Mesothelial cell of epicardium (in vitro differentiated cells): ENCODE data around the gene SLC6A13. TPM values are rescaled to one million over a fixed set of nuclear protein-coding genes. Genes with fewer than 3 reads are reported as not detected.

Source experiments
- DNase-seq, 2 experiments: peaks; one replicate each; pipeline ENCODE4 v3.0.0; 2021; ENCODE audit warnings: low spot score in 2 of 2; ENCODE audit not compliant: unreplicated experiment in 2 of 2
- H3K27ac Mint-ChIP-seq: 2 replicates; pipeline ENCODE4 v1.8.0; 2021; ENCODE audit warnings: mixed read lengths
- H3K27me3 Mint-ChIP-seq: 2 replicates; pipeline ENCODE4 v1.8.0; 2021; ENCODE audit warnings: low read depth, mixed read lengths
- H3K36me3 Mint-ChIP-seq: 2 replicates; pipeline ENCODE4 v1.8.0; 2021; ENCODE audit warnings: mixed read lengths
- H3K4me1 Mint-ChIP-seq: 2 replicates; pipeline ENCODE4 v1.8.0; 2021; ENCODE audit warnings: mixed read lengths
- H3K4me3 Mint-ChIP-seq: 2 replicates; pipeline ENCODE4 v1.8.0; 2021; ENCODE audit warnings: mild to moderate bottlenecking, moderate library complexity, mixed read lengths
- H3K9me3 Mint-ChIP-seq: 2 replicates; pipeline ENCODE4 v1.8.0; 2021; ENCODE audit warnings: mixed read lengths
- CTCF ChIP-seq: fragments of 200-600 bp; sonication (generic); IDR thresholded peaks from one replicate; pipeline ENCODE4 v1.5.0; 2021; ENCODE audit warnings: antibody characterized with exemption; ENCODE audit not compliant: unreplicated experiment
- total RNA-seq: library from RNA; stranded (reverse); gene quantifications from 3 replicates; pipeline ENCODE4 v1.2.1, GENCODE V29; 2021

SLC6A13 gene
- total RNA-seq, 1 donor from 2014 or later, result 1.2 TPM

- DNase-seq, result no peak
- Mint-ChIP-seq H3K36me3 (no peaks in the 10 kb centered on the region), H3K27me3 (peaks cover 12% of the 10 kb centered on the region), H3K4me1 (peaks cover 46% of the 10 kb centered on the region), H3K9me3 (no peaks in the 10 kb centered on the region), H3K4me3 (no peak overlapping the region), H3K27ac (no peak overlapping the region)
- TF ChIP-seq CTCF, result no peak
These were observed 1.6 kb upstream of the SLC6A13 start for GRCh38 chr12:264269-264668.

GRCh38 chr12:263574-263973, 938 bp upstream of the SLC6A13 start:
- no peaks in the 10 kb centered on the region for H3K9me3 Mint-ChIP-seq
- H3K27ac Mint-ChIP-seq, result no peak overlapping the region
- peaks cover 14% of the 10 kb centered on the region for H3K27me3 Mint-ChIP-seq
- no peak for DNase-seq
- no peaks in the 10 kb centered on the region for H3K36me3 Mint-ChIP-seq
- peaks cover 39% of the 10 kb centered on the region for H3K4me1 Mint-ChIP-seq
- no peak for TF ChIP-seq CTCF
- no peak overlapping the region for H3K4me3 Mint-ChIP-seq

- peaks cover 29% of the 10 kb centered on the region for H3K27me3 Mint-ChIP-seq
- H3K4me3 Mint-ChIP-seq, result no peak overlapping the region
- no peaks in the 10 kb centered on the region for H3K36me3 Mint-ChIP-seq
- TF ChIP-seq CTCF, result no peak
- H3K27ac Mint-ChIP-seq, result no peak overlapping the region
- DNase-seq, result no peak
- H3K4me1 Mint-ChIP-seq, result peaks cover 26% of the 10 kb centered on the region
- no peaks in the 10 kb centered on the region for H3K9me3 Mint-ChIP-seq
These were observed 523 bp downstream of the SLC6A13 start for GRCh38 chr12:262113-262512.

- no peak for TF ChIP-seq CTCF
- DNase-seq, result no peak
- H3K4me3 Mint-ChIP-seq, result no peak overlapping the region
- no peak overlapping the region for H3K27ac Mint-ChIP-seq
- no peaks in the 10 kb centered on the region for H3K9me3 Mint-ChIP-seq
- no peaks in the 10 kb centered on the region for H3K36me3 Mint-ChIP-seq
- H3K27me3 Mint-ChIP-seq, result peaks cover 54% of the 10 kb centered on the region
- peaks cover 17% of the 10 kb centered on the region for H3K4me1 Mint-ChIP-seq
These were observed 4.9 kb downstream of the SLC6A13 start for GRCh38 chr12:257521-258321.

- Mint-ChIP-seq H3K27me3 (peaks cover 54% of the 10 kb centered on the region), H3K9me3 (no peaks in the 10 kb centered on the region), H3K4me3 (no peak overlapping the region), H3K36me3 (no peaks in the 10 kb centered on the region), H3K27ac (no peak overlapping the region), H3K4me1 (peaks cover 13% of the 10 kb centered on the region)
- TF ChIP-seq CTCF, result no peak
- no peak for DNase-seq
These were observed 5.7 kb downstream of the SLC6A13 start for GRCh38 chr12:256958-257357.

- peaks cover 12% of the 10 kb centered on the region for H3K4me1 Mint-ChIP-seq
- no peak for DNase-seq
- no peaks in the 10 kb centered on the region for H3K36me3 Mint-ChIP-seq
- no peak overlapping the region for H3K4me3 Mint-ChIP-seq
- no peak for TF ChIP-seq CTCF
- H3K9me3 Mint-ChIP-seq, result no peaks in the 10 kb centered on the region
- peaks cover 54% of the 10 kb centered on the region for H3K27me3 Mint-ChIP-seq
- H3K27ac Mint-ChIP-seq, result no peak overlapping the region
These were observed 6.4 kb downstream of the SLC6A13 start for GRCh38 chr12:256225-256624.
